ENCODE results near the gene PAK4.

The PAK4 gene

DNA sequence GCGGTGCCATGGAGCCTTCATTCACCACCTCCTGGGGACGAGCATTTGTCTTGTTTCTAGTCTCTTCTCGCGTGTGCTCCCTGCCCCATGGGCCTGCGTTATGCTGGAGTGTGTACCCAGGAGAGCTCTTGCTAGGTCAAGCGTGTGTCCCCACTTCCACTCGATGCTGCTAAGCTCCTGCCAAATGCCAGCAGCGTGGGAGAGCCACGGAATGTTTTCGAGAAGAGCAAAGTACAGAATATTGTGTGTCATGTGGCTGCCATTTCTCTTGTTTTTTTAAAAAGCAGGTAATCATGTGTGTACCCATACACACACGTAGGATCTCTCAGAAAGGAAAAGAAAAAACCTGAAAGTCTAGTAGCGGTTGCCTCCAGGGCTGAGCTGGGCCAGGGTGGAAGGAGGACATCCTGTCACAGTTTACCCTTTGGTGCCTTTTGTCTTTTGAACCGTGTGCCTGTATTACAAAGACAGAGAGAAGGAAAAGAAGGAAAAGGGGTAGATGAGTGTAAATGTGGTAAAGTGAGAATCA is 28.6 kb downstream of the PAK4 start:
- TF ChIP-seq ZBTB7A (IDR thresholded peaks at IDR 0.05; ENCODE audit: low read depth), result no peak
- TF ChIP-seq TCF12 (IDR thresholded peaks at IDR 0.05; ENCODE audit: low read depth), result no peak
- TF ChIP-seq EP300 (IDR thresholded peaks at IDR 0.05; ENCODE audit: borderline replicate concordance), result no peak
- TF ChIP-seq EGR1 (IDR thresholded peaks at IDR 0.05), result no peak
- no peak for TF ChIP-seq CEBPB (IDR thresholded peaks at IDR 0.05)
- no peak for TF ChIP-seq YY1 (IDR thresholded peaks at IDR 0.05; ENCODE audit: low read depth)
- no peak for TF ChIP-seq TEAD4 (IDR thresholded peaks at IDR 0.05)

DNA sequence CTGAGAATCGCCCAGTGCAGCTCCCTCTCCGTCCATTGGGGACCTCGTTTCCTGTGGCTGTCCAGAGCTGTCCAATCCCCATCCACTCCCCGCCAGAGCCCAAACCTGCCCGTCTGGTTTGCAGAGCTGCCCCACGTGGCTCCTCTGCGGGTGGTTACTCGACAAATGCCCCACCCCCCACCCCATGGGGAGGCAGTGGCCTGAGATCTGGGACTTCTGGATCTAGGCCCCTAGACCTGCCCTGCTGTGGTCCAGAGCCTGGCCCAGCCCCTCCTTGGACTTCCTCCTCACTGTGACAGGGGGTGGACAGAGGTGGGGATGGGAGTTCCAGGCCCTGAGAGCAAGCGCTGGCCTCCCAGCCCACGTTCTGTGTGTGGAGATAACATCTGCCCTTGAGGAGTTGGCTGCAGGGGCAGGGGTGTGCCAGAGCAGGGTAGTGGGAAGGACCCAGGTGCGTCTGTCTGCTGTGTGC is 29.1 kb downstream of the PAK4 start:
- TF ChIP-seq TCF12 (IDR thresholded peaks at IDR 0.05; ENCODE audit: low read depth), result peak; percentile 77; the same call in 1 of the 2 replicates
- no peak for TF ChIP-seq TAF1 (IDR thresholded peaks at IDR 0.05; ENCODE audit: low read depth)
- TF ChIP-seq, protein P1, sequence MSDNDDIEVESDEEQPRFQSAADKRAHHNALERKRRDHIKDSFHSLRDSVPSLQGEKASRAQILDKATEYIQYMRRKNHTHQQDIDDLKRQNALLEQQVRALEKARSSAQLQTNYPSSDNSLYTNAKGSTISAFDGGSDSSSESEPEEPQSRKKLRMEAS (IDR thresholded peaks at IDR 0.05), result peak; percentile 93
- TF ChIP-seq, protein P2, sequence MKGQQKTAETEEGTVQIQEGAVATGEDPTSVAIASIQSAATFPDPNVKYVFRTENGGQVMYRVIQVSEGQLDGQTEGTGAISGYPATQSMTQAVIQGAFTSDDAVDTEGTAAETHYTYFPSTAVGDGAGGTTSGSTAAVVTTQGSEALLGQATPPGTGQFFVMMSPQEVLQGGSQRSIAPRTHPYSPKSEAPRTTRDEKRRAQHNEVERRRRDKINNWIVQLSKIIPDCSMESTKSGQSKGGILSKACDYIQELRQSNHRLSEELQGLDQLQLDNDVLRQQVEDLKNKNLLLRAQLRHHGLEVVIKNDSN (IDR thresholded peaks at IDR 0.05), result peak; percentile 94
- 0 out of 2 replicates have a peak, but pooled peaks have one; percentile 35 for TF ChIP-seq EP300 (IDR thresholded peaks at IDR 0.05; ENCODE audit: borderline replicate concordance)
- no peak; the same call in 1 of the 2 replicates for TF ChIP-seq TEAD4 (IDR thresholded peaks at IDR 0.05)
- no peak; the same call in 1 of the 2 replicates for TF ChIP-seq RAD21 (IDR thresholded peaks at IDR 0.05; ENCODE audit: low read depth)
- 0 out of 2 replicates have a peak, but pooled peaks have one; percentile 14 for TF ChIP-seq YY1 (IDR thresholded peaks at IDR 0.05; ENCODE audit: low read depth)
- TF ChIP-seq, protein P3, sequence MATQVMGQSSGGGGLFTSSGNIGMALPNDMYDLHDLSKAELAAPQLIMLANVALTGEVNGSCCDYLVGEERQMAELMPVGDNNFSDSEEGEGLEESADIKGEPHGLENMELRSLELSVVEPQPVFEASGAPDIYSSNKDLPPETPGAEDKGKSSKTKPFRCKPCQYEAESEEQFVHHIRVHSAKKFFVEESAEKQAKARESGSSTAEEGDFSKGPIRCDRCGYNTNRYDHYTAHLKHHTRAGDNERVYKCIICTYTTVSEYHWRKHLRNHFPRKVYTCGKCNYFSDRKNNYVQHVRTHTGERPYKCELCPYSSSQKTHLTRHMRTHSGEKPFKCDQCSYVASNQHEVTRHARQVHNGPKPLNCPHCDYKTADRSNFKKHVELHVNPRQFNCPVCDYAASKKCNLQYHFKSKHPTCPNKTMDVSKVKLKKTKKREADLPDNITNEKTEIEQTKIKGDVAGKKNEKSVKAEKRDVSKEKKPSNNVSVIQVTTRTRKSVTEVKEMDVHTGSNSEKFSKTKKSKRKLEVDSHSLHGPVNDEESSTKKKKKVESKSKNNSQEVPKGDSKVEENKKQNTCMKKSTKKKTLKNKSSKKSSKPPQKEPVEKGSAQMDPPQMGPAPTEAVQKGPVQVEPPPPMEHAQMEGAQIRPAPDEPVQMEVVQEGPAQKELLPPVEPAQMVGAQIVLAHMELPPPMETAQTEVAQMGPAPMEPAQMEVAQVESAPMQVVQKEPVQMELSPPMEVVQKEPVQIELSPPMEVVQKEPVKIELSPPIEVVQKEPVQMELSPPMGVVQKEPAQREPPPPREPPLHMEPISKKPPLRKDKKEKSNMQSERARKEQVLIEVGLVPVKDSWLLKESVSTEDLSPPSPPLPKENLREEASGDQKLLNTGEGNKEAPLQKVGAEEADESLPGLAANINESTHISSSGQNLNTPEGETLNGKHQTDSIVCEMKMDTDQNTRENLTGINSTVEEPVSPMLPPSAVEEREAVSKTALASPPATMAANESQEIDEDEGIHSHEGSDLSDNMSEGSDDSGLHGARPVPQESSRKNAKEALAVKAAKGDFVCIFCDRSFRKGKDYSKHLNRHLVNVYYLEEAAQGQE (IDR thresholded peaks at IDR 0.05; ENCODE audit: low read depth), result no peak
- no peak for TF ChIP-seq CREB1 (IDR thresholded peaks at IDR 0.05; ENCODE audit: low read depth)
- TF ChIP-seq ZBTB7A (IDR thresholded peaks at IDR 0.05; ENCODE audit: low read depth), result no peak
- TF ChIP-seq NFIC (IDR thresholded peaks at IDR 0.05), result 0 out of 2 replicates have a peak, but pooled peaks have one; percentile 38

DNA sequence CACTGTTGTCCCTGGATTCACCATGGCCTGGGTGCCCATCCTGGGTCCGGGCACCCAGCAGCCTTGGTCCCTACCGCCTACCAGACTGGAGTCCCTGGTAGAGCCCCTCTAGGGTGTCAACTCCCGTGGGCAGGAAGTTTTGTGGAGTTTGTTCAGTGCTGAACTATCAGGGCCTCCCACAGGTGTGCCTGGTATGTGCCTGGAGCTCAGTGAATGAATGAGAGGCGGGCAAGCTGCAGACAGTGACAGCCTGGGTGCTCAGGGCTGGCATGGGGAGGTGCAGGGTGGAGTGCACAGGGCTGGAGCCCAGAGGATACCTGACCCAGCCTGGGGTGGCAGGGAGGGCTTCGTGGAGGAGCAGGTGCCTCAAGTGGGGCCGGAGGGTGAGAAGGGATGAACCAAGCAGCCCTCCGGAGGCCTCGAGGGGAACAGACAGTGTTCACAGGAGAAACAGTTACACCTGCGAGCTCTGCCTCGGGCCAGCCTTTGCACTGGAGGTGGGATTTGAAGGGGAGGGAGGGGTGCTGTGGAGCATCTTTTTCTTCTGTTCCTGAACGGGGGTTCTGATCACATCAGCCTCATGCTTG is 29.6 kb downstream of the PAK4 start:
- TF ChIP-seq NFIC (IDR thresholded peaks at IDR 0.05) (no peak), TEAD4 (IDR thresholded peaks at IDR 0.05) (no peak), TAF1 (IDR thresholded peaks at IDR 0.05; ENCODE audit: low read depth) (no peak), ZBTB7A (IDR thresholded peaks at IDR 0.05; ENCODE audit: low read depth) (no peak), RAD21 (IDR thresholded peaks at IDR 0.05; ENCODE audit: low read depth) (no peak), CREB1 (IDR thresholded peaks at IDR 0.05; ENCODE audit: low read depth) (no peak), FOXM1 (IDR thresholded peaks at IDR 0.05; ENCODE audit: borderline replicate concordance, low read depth) (no peak), CEBPB (IDR thresholded peaks at IDR 0.05) (no peak), YY1 (IDR thresholded peaks at IDR 0.05; ENCODE audit: low read depth) (no peak), TCF12 (IDR thresholded peaks at IDR 0.05; ENCODE audit: low read depth) (no peak), EP300 (IDR thresholded peaks at IDR 0.05; ENCODE audit: borderline replicate concordance) (no peak), EGR1 (IDR thresholded peaks at IDR 0.05) (no peak)
- TF ChIP-seq, protein P3 (IDR thresholded peaks at IDR 0.05; ENCODE audit: low read depth), result no peak
- TF ChIP-seq, protein P1 (IDR thresholded peaks at IDR 0.05), result no peak
- TF ChIP-seq, protein P2 (IDR thresholded peaks at IDR 0.05), result no peak

DNA sequence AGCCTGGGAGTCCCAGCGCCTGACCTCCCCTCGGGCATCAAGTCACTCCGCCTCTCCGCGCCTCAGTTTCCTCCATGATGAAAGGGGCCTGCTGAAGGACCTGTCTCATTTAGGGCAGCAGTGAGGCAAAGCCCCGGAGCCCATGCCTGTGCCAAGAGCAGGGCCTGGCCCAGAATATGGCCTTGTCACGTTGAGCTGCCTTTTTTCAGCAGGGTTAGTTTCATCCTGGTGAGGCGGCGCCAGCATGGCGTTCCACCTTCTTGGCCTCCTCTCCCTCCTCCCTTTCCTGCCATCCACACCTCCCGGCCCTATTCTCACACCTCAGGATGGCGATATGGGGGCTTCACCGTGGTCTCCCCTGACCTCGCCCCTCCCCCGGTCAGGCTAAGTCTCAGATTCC is 30.2 kb downstream of the PAK4 start:
- TF ChIP-seq YY1 (IDR thresholded peaks at IDR 0.05; ENCODE audit: low read depth), result no peak
- TF ChIP-seq NFIC (IDR thresholded peaks at IDR 0.05), result no peak
- TF ChIP-seq CREB1 (IDR thresholded peaks at IDR 0.05; ENCODE audit: low read depth), result no peak
- no peak for TF ChIP-seq EGR1 (IDR thresholded peaks at IDR 0.05)
- TF ChIP-seq TEAD4 (IDR thresholded peaks at IDR 0.05), result no peak
- no peak for TF ChIP-seq ZBTB7A (IDR thresholded peaks at IDR 0.05; ENCODE audit: low read depth)
- TF ChIP-seq, protein P1 (IDR thresholded peaks at IDR 0.05), result no peak
- TF ChIP-seq RAD21 (IDR thresholded peaks at IDR 0.05; ENCODE audit: low read depth), result no peak
- no peak for TF ChIP-seq TCF12 (IDR thresholded peaks at IDR 0.05; ENCODE audit: low read depth)
- no peak for TF ChIP-seq FOXM1 (IDR thresholded peaks at IDR 0.05; ENCODE audit: borderline replicate concordance, low read depth)
- TF ChIP-seq CEBPB (IDR thresholded peaks at IDR 0.05), result no peak
- TF ChIP-seq, protein P2 (IDR thresholded peaks at IDR 0.05), result no peak
- TF ChIP-seq EP300 (IDR thresholded peaks at IDR 0.05; ENCODE audit: borderline replicate concordance), result no peak
- TF ChIP-seq, protein P3 (IDR thresholded peaks at IDR 0.05; ENCODE audit: low read depth), result no peak
